ENCODE results near the gene NRGN.

Gene NRGN

DNA sequence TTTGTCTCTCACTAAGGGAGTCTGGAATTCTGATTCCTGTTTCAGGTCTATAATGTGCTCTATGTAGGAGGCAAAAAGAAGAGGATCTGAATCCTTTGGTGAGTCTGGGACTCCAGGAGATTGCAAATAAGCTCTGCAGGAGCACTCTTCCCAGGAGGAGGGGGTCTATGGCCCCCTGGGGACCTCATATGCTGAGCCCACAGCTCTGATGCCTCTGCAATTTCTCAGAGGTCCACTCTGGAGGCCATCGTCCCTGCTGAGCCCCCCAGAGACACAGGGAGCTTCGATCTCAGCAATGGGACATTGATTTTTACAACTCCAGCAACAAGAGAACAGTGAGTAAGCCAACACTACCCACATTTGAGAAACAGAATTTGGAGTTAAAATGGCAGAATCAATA, 20.2 kb upstream of the NRGN start:
- Histone ChIP-seq H3K27me3 (replicated peaks; ENCODE audit: control insufficient read depth, insufficient read depth, low read length) (peaks cover 3% of the 10 kb centered on the region; the same call in 1 of the 2 replicates), H3K4me3 (replicated peaks; ENCODE audit: low read depth, low read length) (no peak overlapping the region), H3K36me3 (ENCODE audit: control insufficient read depth, insufficient read depth, low read length) (no peaks in the 10 kb centered on the region)
- no peak for DNase-seq (ENCODE audit: extremely low read depth, insufficient read length)
- TF ChIP-seq, protein P1, sequence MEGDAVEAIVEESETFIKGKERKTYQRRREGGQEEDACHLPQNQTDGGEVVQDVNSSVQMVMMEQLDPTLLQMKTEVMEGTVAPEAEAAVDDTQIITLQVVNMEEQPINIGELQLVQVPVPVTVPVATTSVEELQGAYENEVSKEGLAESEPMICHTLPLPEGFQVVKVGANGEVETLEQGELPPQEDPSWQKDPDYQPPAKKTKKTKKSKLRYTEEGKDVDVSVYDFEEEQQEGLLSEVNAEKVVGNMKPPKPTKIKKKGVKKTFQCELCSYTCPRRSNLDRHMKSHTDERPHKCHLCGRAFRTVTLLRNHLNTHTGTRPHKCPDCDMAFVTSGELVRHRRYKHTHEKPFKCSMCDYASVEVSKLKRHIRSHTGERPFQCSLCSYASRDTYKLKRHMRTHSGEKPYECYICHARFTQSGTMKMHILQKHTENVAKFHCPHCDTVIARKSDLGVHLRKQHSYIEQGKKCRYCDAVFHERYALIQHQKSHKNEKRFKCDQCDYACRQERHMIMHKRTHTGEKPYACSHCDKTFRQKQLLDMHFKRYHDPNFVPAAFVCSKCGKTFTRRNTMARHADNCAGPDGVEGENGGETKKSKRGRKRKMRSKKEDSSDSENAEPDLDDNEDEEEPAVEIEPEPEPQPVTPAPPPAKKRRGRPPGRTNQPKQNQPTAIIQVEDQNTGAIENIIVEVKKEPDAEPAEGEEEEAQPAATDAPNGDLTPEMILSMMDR (IDR thresholded peaks at IDR 0.05; ENCODE audit: insufficient read depth, low read length, poor library complexity, severe bottlenecking) = no peak

DNA sequence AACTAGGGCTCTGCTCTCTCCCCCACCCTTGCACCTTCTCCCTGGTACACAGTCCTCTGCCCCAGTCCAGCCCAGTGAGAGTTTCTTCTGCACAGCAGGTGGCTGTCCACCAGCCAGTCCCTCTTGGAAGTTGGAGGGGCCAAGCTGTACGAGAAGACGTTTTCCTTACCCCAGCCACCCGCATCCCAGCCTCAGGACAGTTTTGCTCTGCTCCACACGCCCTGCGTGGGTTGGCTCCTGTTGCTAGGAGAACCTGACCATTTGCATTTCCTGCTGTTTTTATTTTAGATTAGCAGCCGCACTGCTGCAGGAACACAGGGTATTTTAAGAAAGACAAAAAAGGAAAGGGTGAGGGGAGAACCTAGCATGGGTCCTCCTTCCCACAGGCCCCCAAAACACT, 17.6 kb upstream of the NRGN start:
- no peak for DNase-seq (ENCODE audit: extremely low read depth, insufficient read length)
- TF ChIP-seq, protein P1 (IDR thresholded peaks at IDR 0.05; ENCODE audit: insufficient read depth, low read length, poor library complexity, severe bottlenecking) = no peak
- Histone ChIP-seq H3K4me3 (replicated peaks; ENCODE audit: low read depth, low read length) (no peak overlapping the region), H3K27me3 (replicated peaks; ENCODE audit: control insufficient read depth, insufficient read depth, low read length) (peaks cover 3% of the 10 kb centered on the region; the same call in 1 of the 2 replicates), H3K36me3 (ENCODE audit: control insufficient read depth, insufficient read depth, low read length) (no peaks in the 10 kb centered on the region)

DNA sequence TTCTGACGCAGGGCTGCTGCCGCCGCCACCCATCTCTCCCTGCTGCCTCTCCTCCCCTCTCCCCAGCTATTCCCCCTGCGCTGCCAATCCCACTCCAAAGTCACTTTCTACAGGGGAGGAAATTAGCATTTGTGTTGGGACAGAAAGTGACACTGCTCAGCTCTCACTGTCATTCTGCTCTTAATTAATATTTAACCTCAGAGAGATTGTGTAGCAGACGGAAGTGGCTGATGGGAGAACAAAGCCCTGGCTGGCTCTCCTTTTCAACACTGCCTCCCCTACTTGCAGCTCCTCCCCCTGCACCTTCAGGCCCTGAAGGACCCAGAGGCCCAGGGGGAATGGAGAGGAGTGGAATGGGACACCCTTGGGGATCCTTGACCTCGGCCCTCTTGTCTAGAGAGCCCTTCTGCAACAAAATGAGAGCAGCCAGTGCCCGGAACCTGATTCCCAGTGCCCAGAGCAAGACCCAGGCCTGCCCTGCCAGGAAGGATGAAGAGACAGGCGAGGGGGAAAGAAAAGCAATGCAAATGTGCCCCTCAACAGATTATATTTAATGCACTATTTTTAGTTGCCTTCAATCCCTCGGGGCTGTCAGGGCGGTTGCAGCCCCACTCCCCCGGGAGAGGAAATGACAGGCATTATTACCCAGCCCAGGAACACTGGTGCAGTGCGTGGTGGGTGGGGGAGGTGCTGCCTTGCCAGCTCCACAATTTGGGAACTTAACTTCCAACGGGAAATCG, 14.6 kb upstream of the NRGN start:
- peak; percentile 22 for DNase-seq (ENCODE audit: extremely low read depth, insufficient read length)
- Histone ChIP-seq H3K27me3 (replicated peaks; ENCODE audit: control insufficient read depth, insufficient read depth, low read length) (no peaks in the 10 kb centered on the region; the same call in 1 of the 2 replicates), H3K36me3 (ENCODE audit: control insufficient read depth, insufficient read depth, low read length) (no peaks in the 10 kb centered on the region), H3K4me3 (replicated peaks; ENCODE audit: low read depth, low read length) (no peak overlapping the region)
- TF ChIP-seq, protein P1 (IDR thresholded peaks at IDR 0.05; ENCODE audit: insufficient read depth, low read length, poor library complexity, severe bottlenecking) = no peak

GRCh38 chr11:124725719-124726105, 14.0 kb upstream of the NRGN start:
- Histone ChIP-seq H3K4me3 (replicated peaks; ENCODE audit: low read depth, low read length) (no peak overlapping the region), H3K27me3 (replicated peaks; ENCODE audit: control insufficient read depth, insufficient read depth, low read length) (no peaks in the 10 kb centered on the region; the same call in 1 of the 2 replicates), H3K36me3 (ENCODE audit: control insufficient read depth, insufficient read depth, low read length) (no peaks in the 10 kb centered on the region)
- TF ChIP-seq, protein P1 (IDR thresholded peaks at IDR 0.05; ENCODE audit: insufficient read depth, low read length, poor library complexity, severe bottlenecking) = no peak
- no peak for DNase-seq (ENCODE audit: extremely low read depth, insufficient read length)

DNA sequence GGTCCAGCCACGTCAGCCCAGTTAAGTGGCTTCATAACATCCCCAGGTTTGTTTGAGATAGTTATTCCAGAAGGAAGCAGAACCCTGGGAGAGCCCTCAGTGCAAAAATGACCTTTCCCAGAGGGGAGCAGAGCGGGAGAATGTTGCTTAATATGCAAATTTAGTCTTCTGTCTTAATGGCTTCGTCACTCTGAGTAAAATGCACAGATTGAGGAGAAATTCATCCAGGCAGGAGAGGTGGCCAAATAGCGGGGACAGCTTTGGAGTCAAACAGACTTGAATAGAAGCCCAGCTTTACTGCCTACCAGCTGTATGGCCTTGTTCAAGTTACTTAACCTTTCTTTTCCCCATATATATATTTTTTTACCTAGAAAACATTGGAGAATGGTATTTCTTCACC, 12.3 kb upstream of the NRGN start:
- H3K27me3 ChIP-seq (replicated peaks; ENCODE audit: control insufficient read depth, insufficient read depth, low read length) = no peaks in the 10 kb centered on the region; the same call in 1 of the 2 replicates
- no peaks in the 10 kb centered on the region for H3K36me3 ChIP-seq (ENCODE audit: control insufficient read depth, insufficient read depth, low read length)
- DNase-seq (ENCODE audit: extremely low read depth, insufficient read length) = no peak
- H3K4me3 ChIP-seq (replicated peaks; ENCODE audit: low read depth, low read length) = no peak overlapping the region
- TF ChIP-seq, protein P1 (IDR thresholded peaks at IDR 0.05; ENCODE audit: insufficient read depth, low read length, poor library complexity, severe bottlenecking) = no peak

All from GM06990 (cell line).